Measurements from ENCODE around the gene GBX2.

Gene GBX2

DNA sequence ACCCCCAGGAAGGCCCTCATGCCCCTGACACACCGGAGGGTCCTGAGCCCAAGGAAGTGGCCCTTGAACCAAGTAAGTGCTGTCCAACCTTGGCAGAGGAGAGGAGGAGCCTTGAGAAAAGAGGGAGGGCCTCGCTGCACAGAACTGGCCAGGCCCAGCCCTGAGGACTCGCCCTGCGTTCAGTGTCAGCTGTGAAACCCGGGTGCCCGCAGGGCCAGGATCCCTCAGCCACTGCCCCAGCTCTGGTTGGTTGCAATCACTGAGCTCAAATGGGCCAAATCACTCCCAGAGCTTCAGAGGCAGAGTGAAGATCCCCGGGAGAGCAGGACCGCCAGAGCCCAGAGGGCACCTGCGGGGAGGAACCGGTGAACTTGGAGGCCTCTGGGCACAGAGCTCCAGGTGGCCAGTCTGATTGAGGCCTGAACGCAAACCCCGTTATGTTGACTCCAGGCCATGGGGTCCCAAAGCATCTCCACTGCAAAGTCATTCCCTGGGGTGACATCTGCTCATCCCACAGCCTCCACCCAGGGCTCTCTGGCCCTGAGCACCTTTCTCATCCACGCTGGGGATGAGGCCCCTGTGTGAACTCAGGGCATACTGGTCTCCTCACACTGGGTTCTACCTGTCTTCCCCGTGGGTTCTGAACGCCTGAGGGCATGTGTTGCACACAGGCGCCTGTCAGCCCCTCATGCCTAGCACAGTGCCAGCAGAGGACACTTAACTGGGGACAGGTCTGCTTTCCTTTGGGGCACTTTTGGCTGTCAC is 11.9 kb downstream of the GBX2 start:
- H3K9me3 ChIP-seq (replicated peaks in 1 of 2; ENCODE audit: control insufficient read depth in 2 of 2, insufficient read depth in 1 of 2, low read depth in 1 of 2, low read length in 2 of 2) = peaks cover 5 to 7% of the 10 kb centered on the region in 2 donors
- H3K27ac ChIP-seq (replicated peaks; ENCODE audit: low read length) = no peak overlapping the region
- no peak overlapping the region for H2AK5ac ChIP-seq (ENCODE audit: low read depth, low read length)
- H3K27me3 ChIP-seq (ENCODE audit: control insufficient read depth in 3 of 3, insufficient read depth in 3 of 3, low read depth in 1 of 3, low read length in 3 of 3) = peaks cover 0 to 55% (median 23%) of the 10 kb centered on the region in 3 experiments
- no peak overlapping the region for H4K8ac ChIP-seq (ENCODE audit: low read depth, low read length)
- H4K91ac ChIP-seq (ENCODE audit: low read depth, low read length, poor library complexity) = no peak overlapping the region
- H2AFZ ChIP-seq (ENCODE audit: low read length) = no peak overlapping the region
- H2BK15ac ChIP-seq (ENCODE audit: low read length) = no peak overlapping the region
- no peak overlapping the region for H3K4ac ChIP-seq (ENCODE audit: low read length)
- H3K9ac ChIP-seq (ENCODE audit: low read depth, low read length, poor library complexity) = no peak overlapping the region
- no peak overlapping the region for H3K4me2 ChIP-seq (ENCODE audit: insufficient read depth, low read length, poor library complexity, severe bottlenecking)
- H2BK120ac ChIP-seq (ENCODE audit: low read depth, low read length) = no peak overlapping the region
- no peaks in the 10 kb centered on the region for H3K79me1 ChIP-seq (ENCODE audit: low read depth, low read length)
- H2BK12ac ChIP-seq (ENCODE audit: low read length) = no peak overlapping the region
- no peak overlapping the region for H3K14ac ChIP-seq (ENCODE audit: low read length)
- peaks cover 12 to 24% of the 10 kb centered on the region in 2 donors for H3K4me1 ChIP-seq (ENCODE audit: control insufficient read depth in 2 of 2, insufficient read depth in 1 of 2, low read depth in 1 of 2, low read length in 2 of 2)
- H3K4me3 ChIP-seq (ENCODE audit: low read length in 2 of 2) = no peak overlapping the region
- DNase-seq (ENCODE audit: low spot score) = no peak
- H3K23ac ChIP-seq (ENCODE audit: low read depth, low read length, poor library complexity) = no peak overlapping the region
- H3K18ac ChIP-seq (ENCODE audit: low read length) = peak overlapping the region; percentile 28
- no CpG with 5 or more reads among the region's 16 CpGs for WGBS, 2 donors (ENCODE audit: extremely low coverage in 2 of 2, insufficient read length in 2 of 2, insufficient replicate concordance in 1 of 2)
- no peak overlapping the region for H2BK5ac ChIP-seq (ENCODE audit: low read length)
- H3K36me3 ChIP-seq (replicated peaks in 1 of 2; ENCODE audit: control insufficient read depth in 2 of 2, insufficient read depth in 2 of 2, low read length in 2 of 2) = peaks cover 0 to 3% of the 10 kb centered on the region in 2 donors

DNA sequence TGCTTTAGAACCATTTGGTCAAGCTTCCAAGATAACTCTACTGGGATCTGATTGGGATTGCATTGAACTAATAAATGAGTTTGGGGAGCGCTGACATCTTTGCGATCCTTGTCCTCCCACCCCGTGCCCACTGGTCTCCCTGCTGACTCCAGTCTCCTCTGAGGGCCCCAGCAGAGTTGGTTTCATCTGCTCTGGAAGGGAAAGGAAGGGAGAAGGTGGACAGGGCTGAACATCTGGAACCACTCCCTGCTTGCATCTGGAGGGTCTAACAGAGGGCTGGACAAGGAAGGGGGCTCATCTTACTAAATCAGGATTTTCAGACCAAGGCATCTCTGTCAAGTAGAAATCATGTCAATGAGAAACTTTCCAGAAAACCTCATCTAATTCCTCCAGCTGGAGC is 12.8 kb downstream of the GBX2 start:
- Histone ChIP-seq H3K36me3 (replicated peaks in 1 of 2; ENCODE audit: control insufficient read depth in 2 of 2, insufficient read depth in 2 of 2, low read length in 2 of 2) (no peaks in the 10 kb centered on the region), H2AK5ac (ENCODE audit: low read depth, low read length) (no peak overlapping the region), H3K4me1 (ENCODE audit: control insufficient read depth in 2 of 2, insufficient read depth in 1 of 2, low read depth in 1 of 2, low read length in 2 of 2) (peaks cover 9 to 15% of the 10 kb centered on the region in 2 donors), H3K4me2 (ENCODE audit: insufficient read depth, low read length, poor library complexity, severe bottlenecking) (no peak overlapping the region), H3K18ac (ENCODE audit: low read length) (no peak overlapping the region), H2BK12ac (ENCODE audit: low read length) (no peak overlapping the region), H3K9ac (ENCODE audit: low read depth, low read length, poor library complexity) (no peak overlapping the region), H4K8ac (ENCODE audit: low read depth, low read length) (no peak overlapping the region), H3K27me3 (ENCODE audit: control insufficient read depth in 3 of 3, insufficient read depth in 3 of 3, low read depth in 1 of 3, low read length in 3 of 3) (peaks cover 0 to 46% (median 15%) of the 10 kb centered on the region in 3 experiments), H3K4me3 (ENCODE audit: low read length in 2 of 2) (no peak overlapping the region), H2BK120ac (ENCODE audit: low read depth, low read length) (no peak overlapping the region), H2AFZ (ENCODE audit: low read length) (no peak overlapping the region), H4K91ac (ENCODE audit: low read depth, low read length, poor library complexity) (no peak overlapping the region), H3K27ac (replicated peaks; ENCODE audit: low read length) (no peak overlapping the region), H3K79me1 (ENCODE audit: low read depth, low read length) (no peaks in the 10 kb centered on the region), H2BK5ac (ENCODE audit: low read length) (no peak overlapping the region), H2BK15ac (ENCODE audit: low read length) (no peak overlapping the region), H3K23ac (ENCODE audit: low read depth, low read length, poor library complexity) (no peak overlapping the region), H3K9me3 (replicated peaks in 1 of 2; ENCODE audit: control insufficient read depth in 2 of 2, insufficient read depth in 1 of 2, low read depth in 1 of 2, low read length in 2 of 2) (peaks cover 3 to 11% of the 10 kb centered on the region in 2 donors), H3K14ac (ENCODE audit: low read length) (no peak overlapping the region), H3K4ac (ENCODE audit: low read length) (no peak overlapping the region)
- no CpG with 5 or more reads among the region's 3 CpGs for WGBS, 2 donors (ENCODE audit: extremely low coverage in 2 of 2, insufficient read length in 2 of 2, insufficient replicate concordance in 1 of 2)
- DNase-seq (ENCODE audit: low spot score) = no peak

DNA sequence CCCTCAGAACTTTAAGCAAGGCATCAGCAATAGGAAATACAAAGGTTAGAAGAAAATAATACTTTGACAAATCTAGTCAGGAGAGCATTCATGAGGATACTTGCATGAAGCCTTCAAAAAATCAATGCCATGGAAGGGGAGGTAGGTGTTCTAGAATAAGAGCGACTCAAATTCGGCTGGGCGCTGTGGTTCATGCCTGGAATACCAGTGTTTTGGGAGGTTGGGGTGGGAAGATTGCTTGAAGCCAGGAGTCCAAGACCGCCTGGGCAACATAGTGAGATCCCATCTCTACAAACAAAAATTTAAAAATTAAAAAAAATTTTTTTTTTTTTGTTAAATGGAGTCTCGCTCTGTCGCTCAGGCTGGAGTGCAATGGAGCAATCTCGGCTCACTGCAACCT is 21.8 kb downstream of the GBX2 start:
- H2BK120ac ChIP-seq (ENCODE audit: low read depth, low read length) = no peak overlapping the region
- no peak overlapping the region for H3K4me2 ChIP-seq (ENCODE audit: insufficient read depth, low read length, poor library complexity, severe bottlenecking)
- no peak overlapping the region for H2BK12ac ChIP-seq (ENCODE audit: low read length)
- H3K9me3 ChIP-seq (replicated peaks in 1 of 2; ENCODE audit: control insufficient read depth in 2 of 2, insufficient read depth in 1 of 2, low read depth in 1 of 2, low read length in 2 of 2) = peaks cover 0 to 4% of the 10 kb centered on the region in 2 donors
- no peak overlapping the region for H2BK15ac ChIP-seq (ENCODE audit: low read length)
- H3K79me1 ChIP-seq (ENCODE audit: low read depth, low read length) = no peaks in the 10 kb centered on the region
- H3K18ac ChIP-seq (ENCODE audit: low read length) = no peak overlapping the region
- H4K8ac ChIP-seq (ENCODE audit: low read depth, low read length) = no peak overlapping the region
- H4K91ac ChIP-seq (ENCODE audit: low read depth, low read length, poor library complexity) = no peak overlapping the region
- H3K27ac ChIP-seq (replicated peaks; ENCODE audit: low read length) = no peak overlapping the region
- no peak for DNase-seq (ENCODE audit: low spot score)
- no peaks in the 10 kb centered on the region for H3K27me3 ChIP-seq (ENCODE audit: control insufficient read depth in 3 of 3, insufficient read depth in 3 of 3, low read depth in 1 of 3, low read length in 3 of 3)
- H3K14ac ChIP-seq (ENCODE audit: low read length) = no peak overlapping the region
- no peak overlapping the region for H3K9ac ChIP-seq (ENCODE audit: low read depth, low read length, poor library complexity)
- no peak overlapping the region for H2AFZ ChIP-seq (ENCODE audit: low read length)
- H2AK5ac ChIP-seq (ENCODE audit: low read depth, low read length) = no peak overlapping the region
- H3K36me3 ChIP-seq (replicated peaks in 1 of 2; ENCODE audit: control insufficient read depth in 2 of 2, insufficient read depth in 2 of 2, low read length in 2 of 2) = no peaks in the 10 kb centered on the region
- no CpG with 5 or more reads among the region's 7 CpGs for WGBS, 2 donors (ENCODE audit: extremely low coverage in 2 of 2, insufficient read length in 2 of 2, insufficient replicate concordance in 1 of 2)
- no peak overlapping the region for H3K4ac ChIP-seq (ENCODE audit: low read length)
- H2BK5ac ChIP-seq (ENCODE audit: low read length) = no peak overlapping the region
- peaks cover 0 to 8% of the 10 kb centered on the region in 2 donors for H3K4me1 ChIP-seq (ENCODE audit: control insufficient read depth in 2 of 2, insufficient read depth in 1 of 2, low read depth in 1 of 2, low read length in 2 of 2)
- no peak overlapping the region for H3K23ac ChIP-seq (ENCODE audit: low read depth, low read length, poor library complexity)
- no peak overlapping the region for H3K4me3 ChIP-seq (ENCODE audit: low read length in 2 of 2)

GRCh38 chr2:236143811-236144210 is 24.4 kb downstream of the GBX2 start:
- H3K79me1 ChIP-seq (ENCODE audit: low read depth, low read length) = no peaks in the 10 kb centered on the region
- H4K91ac ChIP-seq (ENCODE audit: low read depth, low read length, poor library complexity) = no peak overlapping the region
- H4K8ac ChIP-seq (ENCODE audit: low read depth, low read length) = no peak overlapping the region
- no peak overlapping the region for H2BK120ac ChIP-seq (ENCODE audit: low read depth, low read length)
- H3K18ac ChIP-seq (ENCODE audit: low read length) = no peak overlapping the region
- no peak overlapping the region for H3K27ac ChIP-seq (replicated peaks; ENCODE audit: low read length)
- H2AK5ac ChIP-seq (ENCODE audit: low read depth, low read length) = no peak overlapping the region
- peaks cover 0 to 4% of the 10 kb centered on the region in 2 donors for H3K9me3 ChIP-seq (replicated peaks in 1 of 2; ENCODE audit: control insufficient read depth in 2 of 2, insufficient read depth in 1 of 2, low read depth in 1 of 2, low read length in 2 of 2)
- no peak overlapping the region for H2BK15ac ChIP-seq (ENCODE audit: low read length)
- no peaks in the 10 kb centered on the region for H3K36me3 ChIP-seq (replicated peaks in 1 of 2; ENCODE audit: control insufficient read depth in 2 of 2, insufficient read depth in 2 of 2, low read length in 2 of 2)
- no peak overlapping the region for H2AFZ ChIP-seq (ENCODE audit: low read length)
- no peak overlapping the region for H3K14ac ChIP-seq (ENCODE audit: low read length)
- DNase-seq (ENCODE audit: low spot score) = no peak
- no peak overlapping the region for H3K4ac ChIP-seq (ENCODE audit: low read length)
- no peaks in the 10 kb centered on the region for H3K27me3 ChIP-seq (ENCODE audit: control insufficient read depth in 3 of 3, insufficient read depth in 3 of 3, low read depth in 1 of 3, low read length in 3 of 3)
- H2BK12ac ChIP-seq (ENCODE audit: low read length) = no peak overlapping the region
- no peak overlapping the region for H2BK5ac ChIP-seq (ENCODE audit: low read length)
- peaks cover 0 to 8% of the 10 kb centered on the region in 2 donors for H3K4me1 ChIP-seq (ENCODE audit: control insufficient read depth in 2 of 2, insufficient read depth in 1 of 2, low read depth in 1 of 2, low read length in 2 of 2)
- no peak overlapping the region for H3K23ac ChIP-seq (ENCODE audit: low read depth, low read length, poor library complexity)
- H3K4me3 ChIP-seq (ENCODE audit: low read length in 2 of 2) = no peak overlapping the region
- no peak overlapping the region for H3K9ac ChIP-seq (ENCODE audit: low read depth, low read length, poor library complexity)
- H3K4me2 ChIP-seq (ENCODE audit: insufficient read depth, low read length, poor library complexity, severe bottlenecking) = no peak overlapping the region
- no CpG with 5 or more reads among the region's 10 CpGs for WGBS, 2 donors (ENCODE audit: extremely low coverage in 2 of 2, insufficient read length in 2 of 2, insufficient replicate concordance in 1 of 2)
